PC-9 (cell line): ENCODE data around the gene SOX5. TPM values are rescaled to one million over a fixed set of nuclear protein-coding genes. Genes with fewer than 3 reads are reported as not detected.

Experiments used
- BruUV-seq: library from RNA; stranded (reverse); fragments of 400-500 nt; replicated peaks from 2 replicates; lab custom pipeline; 2021; lab: Mats Ljungman, UMichigan
- CTCF ChIA-PET: fragments of 300-600 bp; sonication (Branson Sonifier 250); formaldehyde crosslinking; loops from one replicate; lab custom pipeline; 2022; ENCODE audit warnings: antibody characterized with exemption; lab: Charles Lee
- POLR2A ChIA-PET: fragments of 300-600 bp; sonication (Branson Sonifier 250); formaldehyde crosslinking; loops from one replicate; lab custom pipeline; 2022; ENCODE audit warnings: antibody characterized with exemption; ENCODE audit not compliant: unreplicated experiment; lab: Charles Lee
- DNase-seq, 2 experiments: peaks; one replicate each; pipeline versions ENCODE4 v3.0.0 to v3.0.0-alpha.2; 2015 to 2022; ENCODE audit warnings: mixed read lengths in 1 of 2
- H2AFZ ChIP-seq: fragments of 200-600 bp; sonication (generic); 2 replicates; pipeline ENCODE4 v1.8.1; 2017; ENCODE audit warnings: antibody characterized with exemption
- H3F3A ChIP-seq: fragments of 200-600 bp; sonication (generic); 2 replicates; pipeline ENCODE4 v1.8.1; 2017; ENCODE audit warnings: antibody characterized with exemption, mild to moderate bottlenecking, low read depth; ENCODE audit not compliant: insufficient read depth
- H3K27ac ChIP-seq: fragments of 200-600 bp; sonication (generic); 2 replicates; pipeline ENCODE4 v1.6.1; 2016; ENCODE audit warnings: mixed run types
- H3K27me3 ChIP-seq: fragments of 200-600 bp; sonication (generic); 2 replicates; pipeline ENCODE4 v1.6.1; 2016; ENCODE audit warnings: low read depth, mixed run types; ENCODE audit not compliant: insufficient read depth
- H3K36me3 ChIP-seq: fragments of 200-600 bp; sonication (generic); 2 replicates; pipeline ENCODE4 v1.6.1; 2016; ENCODE audit warnings: low read depth, mixed run types
- H3K4me1 ChIP-seq: fragments of 200-600 bp; sonication (generic); replicated peaks from 2 replicates; pipeline ENCODE4 v1.6.1; 2016; ENCODE audit warnings: mixed run types; ENCODE audit not compliant: insufficient read depth
- H3K4me2 ChIP-seq: fragments of 200-600 bp; sonication (generic); 2 replicates; pipeline ENCODE4 v1.6.1; 2017; ENCODE audit warnings: mixed run types
- H3K4me3 ChIP-seq: fragments of 200-600 bp; sonication (generic); 2 replicates; pipeline ENCODE4 v1.6.1; 2016; ENCODE audit warnings: mixed run types
- H3K79me2 ChIP-seq: fragments of 200-600 bp; sonication (generic); 2 replicates; pipeline ENCODE4 v1.6.1; 2017; ENCODE audit warnings: low read depth, mixed run types
- H3K9me2 ChIP-seq: fragments of 200-600 bp; sonication (generic); 2 replicates; pipeline ENCODE4 v1.8.1; 2017; ENCODE audit warnings: mild to moderate bottlenecking; ENCODE audit not compliant: insufficient read depth
- H3K9me3 ChIP-seq: fragments of 200-600 bp; sonication (generic); 2 replicates; pipeline ENCODE4 v1.8.1; 2016; ENCODE audit warnings: low read depth; ENCODE audit not compliant: insufficient read depth
- H4K20me1 ChIP-seq: fragments of 200-600 bp; sonication (generic); 2 replicates; pipeline ENCODE4 v1.8.1; 2017; ENCODE audit not compliant: insufficient read depth
- EZH2 ChIP-seq: fragments of 200-600 bp; sonication (generic); IDR thresholded peaks from 2 replicates; pipeline ENCODE4 v1.8.0; 2017; ENCODE audit warnings: antibody characterized with exemption, low read depth
- intact Hi-C: fragments of 100-400 bp; cut with micrococcal nuclease; formaldehyde crosslinking; loops from one replicate; pipeline ENCODE4 v1.10.0; 2022; ENCODE audit not compliant: unreplicated experiment
- total RNA-seq: library from RNA; stranded (reverse); gene quantifications from 2 replicates; pipeline ENCODE4 v1.2.3, GENCODE V29; 2021
- TF ChIP-seq, protein P1 (sequence below): fragments of 200-600 bp; sonication (generic); conservative IDR thresholded peaks from 2 replicates; pipeline ENCODE4 v1.6.1; 2017; ENCODE audit warnings: mixed run types, antibody characterized with exemption, mild to moderate bottlenecking, moderate library complexity

Gene SOX5
- total RNA-seq, 1 experiment from 2014 or later: not detected

DNA sequence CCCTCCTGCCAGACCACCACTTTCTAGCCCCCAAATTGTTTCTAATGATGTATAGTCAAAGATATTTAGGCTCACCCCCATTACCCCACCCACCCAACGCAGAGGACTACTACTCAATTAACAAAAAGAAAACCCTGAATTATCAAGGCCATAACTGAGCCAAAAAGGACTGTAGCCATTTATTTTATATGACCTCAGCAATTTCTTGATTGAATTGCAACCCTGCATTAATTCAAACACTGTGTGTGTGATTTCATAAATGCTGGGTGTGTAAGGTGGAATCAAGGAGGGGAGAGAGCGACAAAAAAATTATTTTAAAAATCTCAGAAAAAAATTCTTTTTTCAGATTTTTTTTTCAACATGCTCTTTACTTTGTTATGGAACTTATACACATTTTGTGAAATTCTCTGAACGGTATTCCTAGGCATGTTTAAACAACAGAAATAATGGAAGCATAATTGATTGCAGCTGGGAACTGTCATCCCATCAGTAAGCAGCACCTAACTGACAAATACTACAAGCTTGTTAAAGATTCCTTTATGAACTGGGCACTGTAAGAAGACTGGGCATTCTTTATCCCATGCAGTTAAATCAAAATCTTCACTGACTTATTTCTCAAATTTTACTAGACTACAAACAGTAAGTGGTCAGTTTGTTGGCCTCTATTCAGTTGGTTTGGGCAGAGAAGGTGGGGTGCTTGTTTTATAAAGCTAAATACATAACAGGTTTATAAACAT, 179.1 kb downstream of the SOX5 start:
- Histone ChIP-seq H4K20me1 (no peaks in the 10 kb centered on the region), H3K4me3 (no peak overlapping the region), H3K36me3 (no peaks in the 10 kb centered on the region), H3K9me3 (no peaks in the 10 kb centered on the region), H3K27ac (no peak overlapping the region), H3K79me2 (no peaks in the 10 kb centered on the region), H3F3A (no peaks in the 10 kb centered on the region), H3K4me2 (no peak overlapping the region), H3K4me1 (no peaks in the 10 kb centered on the region), H3K27me3 (no peaks in the 10 kb centered on the region), H3K9me2 (0 out of 2 replicates have a peak, but pooled peaks cover 4% of the 10 kb centered on the region), H2AFZ (no peak overlapping the region)
- DNase-seq: no peak
- ChIA-PET POLR2A (no interaction called here), CTCF (no interaction called here)
- intact Hi-C loops: no loop called here
- no TSS peak for BruUV-seq
- TF ChIP-seq EZH2: no peak
- TF ChIP-seq, protein P1, sequence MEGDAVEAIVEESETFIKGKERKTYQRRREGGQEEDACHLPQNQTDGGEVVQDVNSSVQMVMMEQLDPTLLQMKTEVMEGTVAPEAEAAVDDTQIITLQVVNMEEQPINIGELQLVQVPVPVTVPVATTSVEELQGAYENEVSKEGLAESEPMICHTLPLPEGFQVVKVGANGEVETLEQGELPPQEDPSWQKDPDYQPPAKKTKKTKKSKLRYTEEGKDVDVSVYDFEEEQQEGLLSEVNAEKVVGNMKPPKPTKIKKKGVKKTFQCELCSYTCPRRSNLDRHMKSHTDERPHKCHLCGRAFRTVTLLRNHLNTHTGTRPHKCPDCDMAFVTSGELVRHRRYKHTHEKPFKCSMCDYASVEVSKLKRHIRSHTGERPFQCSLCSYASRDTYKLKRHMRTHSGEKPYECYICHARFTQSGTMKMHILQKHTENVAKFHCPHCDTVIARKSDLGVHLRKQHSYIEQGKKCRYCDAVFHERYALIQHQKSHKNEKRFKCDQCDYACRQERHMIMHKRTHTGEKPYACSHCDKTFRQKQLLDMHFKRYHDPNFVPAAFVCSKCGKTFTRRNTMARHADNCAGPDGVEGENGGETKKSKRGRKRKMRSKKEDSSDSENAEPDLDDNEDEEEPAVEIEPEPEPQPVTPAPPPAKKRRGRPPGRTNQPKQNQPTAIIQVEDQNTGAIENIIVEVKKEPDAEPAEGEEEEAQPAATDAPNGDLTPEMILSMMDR: no peak

DNA sequence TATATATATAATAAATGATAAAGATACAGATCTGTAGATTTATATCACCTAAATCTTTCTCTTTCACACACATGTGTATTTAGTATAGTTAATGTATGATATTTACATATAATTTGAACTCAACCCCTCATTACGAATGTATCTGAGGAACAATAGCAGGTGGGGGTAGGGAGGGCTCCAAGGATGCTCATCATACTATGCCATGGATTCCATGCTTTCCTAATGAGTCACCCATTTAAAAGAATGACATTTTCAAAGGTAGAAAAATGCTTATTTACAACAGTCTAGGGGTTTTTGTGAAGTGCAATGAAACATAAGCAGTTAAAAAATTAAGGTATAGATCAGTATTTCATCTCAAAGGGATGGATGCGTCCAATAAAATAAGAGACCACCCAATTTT, 181.6 kb downstream of the SOX5 start:
- POLR2A ChIA-PET: no interaction called here
- no peaks in the 10 kb centered on the region for H3K79me2 ChIP-seq
- H3K9me3 ChIP-seq: no peaks in the 10 kb centered on the region
- intact Hi-C loops: no loop called here
- CTCF ChIA-PET: no interaction called here
- H3K27me3 ChIP-seq: no peaks in the 10 kb centered on the region
- H3K4me1 ChIP-seq: no peaks in the 10 kb centered on the region
- 0 out of 2 replicates have a peak, but pooled peaks cover 4% of the 10 kb centered on the region for H3K9me2 ChIP-seq
- BruUV-seq: no TSS peak
- H3K27ac ChIP-seq: no peak overlapping the region
- H3K4me2 ChIP-seq: no peak overlapping the region
- H3F3A ChIP-seq: no peaks in the 10 kb centered on the region
- no peaks in the 10 kb centered on the region for H4K20me1 ChIP-seq
- no peak overlapping the region for H2AFZ ChIP-seq
- no peak for TF ChIP-seq EZH2
- TF ChIP-seq, protein P1: no peak
- DNase-seq: no peak
- no peak overlapping the region for H3K4me3 ChIP-seq
- no peaks in the 10 kb centered on the region for H3K36me3 ChIP-seq

DNA sequence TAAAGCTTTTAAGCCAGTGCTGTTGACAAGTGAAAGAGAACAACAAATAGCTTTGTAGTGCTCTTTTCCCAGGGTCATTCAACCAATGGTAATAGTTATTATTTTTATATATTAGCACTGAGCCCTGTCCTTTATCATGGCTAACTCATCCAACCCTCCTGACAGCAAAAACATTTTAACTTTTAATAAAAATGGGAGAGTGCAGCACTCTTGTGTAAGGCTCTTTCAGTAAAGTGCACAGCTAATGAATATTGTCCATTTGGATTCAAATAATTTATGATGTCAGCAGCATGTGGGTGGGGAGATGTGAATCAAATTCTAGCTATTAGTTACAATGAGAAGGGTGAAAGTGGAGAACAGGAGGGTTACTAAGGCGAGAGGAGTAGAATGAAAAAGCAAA, 185.7 kb downstream of the SOX5 start:
- TF ChIP-seq, protein P1: no peak
- no peak for TF ChIP-seq EZH2
- H3K4me2 ChIP-seq: no peak overlapping the region
- no peak for DNase-seq
- no peaks in the 10 kb centered on the region for H3K36me3 ChIP-seq
- H3K9me2 ChIP-seq: 0 out of 2 replicates have a peak, but pooled peaks cover 4% of the 10 kb centered on the region
- H3K9me3 ChIP-seq: no peaks in the 10 kb centered on the region
- no peaks in the 10 kb centered on the region for H4K20me1 ChIP-seq
- no TSS peak for BruUV-seq
- H3K27me3 ChIP-seq: peaks cover 6% of the 10 kb centered on the region; the same call in 1 of the 2 replicates
- H3K27ac ChIP-seq: no peak overlapping the region
- H3K4me3 ChIP-seq: no peak overlapping the region
- ChIA-PET CTCF (no interaction called here), POLR2A (no interaction called here)
- no peak overlapping the region for H2AFZ ChIP-seq
- H3K79me2 ChIP-seq: no peaks in the 10 kb centered on the region
- intact Hi-C loops: no loop called here
- H3K4me1 ChIP-seq: no peaks in the 10 kb centered on the region
- no peaks in the 10 kb centered on the region for H3F3A ChIP-seq
